ENCODE measurements around the gene HSPD1.
A peak's percentile ranks its signal among the peaks of the same experiment; 100 is the strongest.

GRCh38 chr2:197442857-197443256, 56.8 kb downstream of the HSPD1 start:
- no peak for TF ChIP-seq CTCF (IDR thresholded peaks at IDR 0.05; ENCODE audit: low read depth, low read length, missing input control)
- TF ChIP-seq SP1 (IDR thresholded peaks at IDR 0.05): no peak
- no peak for TF ChIP-seq ATF3 (IDR thresholded peaks at IDR 0.05)
- TF ChIP-seq RAD21 (IDR thresholded peaks at IDR 0.05): no peak
- no peak for TF ChIP-seq GABPA (IDR thresholded peaks at IDR 0.05 in 1 of 2, conservative IDR thresholded peaks at IDR 0.05 in 1 of 2)
- no peak for TF ChIP-seq TAF1 (conservative IDR thresholded peaks at IDR 0.05)
- no peak for TF ChIP-seq FOXA1 (IDR thresholded peaks at IDR 0.05)
- TF ChIP-seq NR2F2 (IDR thresholded peaks at IDR 0.05): no peak
- TF ChIP-seq JUND (IDR thresholded peaks at IDR 0.05): no peak
- TF ChIP-seq MAX (IDR thresholded peaks at IDR 0.05): peak; percentile 11
- TF ChIP-seq HNF4A (conservative IDR thresholded peaks at IDR 0.05): no peak
- no peak for TF ChIP-seq REST (IDR thresholded peaks at IDR 0.05)
